A204.1 (cell line): Measurements from ENCODE around the gene PRKCA.
"Not testable (repeated sequence)": the region's sequence is repeated elsewhere in the genome, so short reads cannot be mapped to it uniquely, and the experiment has no call there.

Source experiments
- FAIRE-seq: peaks from 2 replicates; lab custom pipeline; 2012; peaks lifted over from hg19 to GRCh38; lab: Jason Lieb, UNC

Gene PRKCA

GRCh38 chr17:66579556-66579955 lies 277.1 kb downstream of the PRKCA start:
- FAIRE-seq = no peak

- no peak for FAIRE-seq
These were observed 278.0 kb downstream of the PRKCA start for GRCh38 chr17:66580184-66580955.

GRCh38 chr17:66580956-66581391 lies 278.6 kb downstream of the PRKCA start:
- no peak for FAIRE-seq

DNA sequence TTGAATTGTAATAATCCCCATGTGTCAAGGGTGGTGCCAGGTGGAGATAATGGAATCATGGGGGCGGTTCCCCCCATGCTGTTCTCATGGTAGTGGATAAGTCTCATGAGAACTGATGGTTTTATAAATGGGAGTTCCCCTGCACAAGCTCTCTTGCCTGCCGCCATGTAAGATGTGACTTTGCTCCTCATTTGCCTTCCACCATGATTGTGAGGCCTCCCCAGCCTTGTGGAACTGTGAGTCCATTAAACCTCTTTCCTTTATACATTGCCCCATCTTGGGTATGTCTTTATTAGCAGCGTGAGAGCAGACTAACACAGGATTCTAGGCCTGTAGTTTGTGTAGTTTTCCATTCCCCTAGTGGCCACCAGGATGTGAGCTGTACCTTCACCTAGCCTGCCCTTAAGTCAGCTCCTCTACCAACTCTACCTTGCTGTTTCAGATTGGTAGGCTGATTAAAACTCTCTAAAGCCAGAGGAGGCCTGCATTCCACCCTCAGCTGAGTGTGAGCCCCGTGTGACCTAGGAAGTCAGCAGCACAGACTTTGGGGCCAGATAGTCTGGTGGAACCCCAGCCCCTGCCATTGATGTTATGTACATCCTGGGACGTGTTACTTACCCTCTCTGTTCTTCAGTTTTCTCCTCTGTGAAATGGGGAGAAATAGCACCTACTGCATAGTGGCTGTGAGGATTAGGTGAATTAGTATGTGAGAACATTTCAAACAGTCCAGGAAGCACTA lies 280.1 kb downstream of the PRKCA start:
- no peak for FAIRE-seq

GRCh38 chr17:66583112-66583748 lies 280.8 kb downstream of the PRKCA start:
- FAIRE-seq = no peak

DNA sequence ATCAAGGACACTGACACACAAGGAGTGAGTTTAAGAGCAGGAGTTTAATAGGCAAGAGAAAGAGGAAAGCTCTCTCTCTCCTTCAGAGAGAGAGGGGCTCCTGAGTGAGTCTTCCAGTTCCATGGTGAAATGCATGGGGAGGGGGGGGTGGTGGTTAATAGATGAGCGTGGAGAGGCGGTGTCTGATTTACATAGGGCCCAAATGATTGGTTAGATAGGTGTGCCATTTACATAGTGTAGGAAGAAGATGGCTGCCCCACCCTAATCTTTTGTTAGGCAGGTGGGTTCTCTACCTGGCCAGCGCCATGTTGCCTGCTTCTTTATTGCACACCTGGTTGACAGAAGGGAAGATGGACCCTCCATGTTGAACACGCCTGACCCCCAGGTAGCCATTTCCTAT lies 282.5 kb downstream of the PRKCA start:
- FAIRE-seq = no peak

DNA sequence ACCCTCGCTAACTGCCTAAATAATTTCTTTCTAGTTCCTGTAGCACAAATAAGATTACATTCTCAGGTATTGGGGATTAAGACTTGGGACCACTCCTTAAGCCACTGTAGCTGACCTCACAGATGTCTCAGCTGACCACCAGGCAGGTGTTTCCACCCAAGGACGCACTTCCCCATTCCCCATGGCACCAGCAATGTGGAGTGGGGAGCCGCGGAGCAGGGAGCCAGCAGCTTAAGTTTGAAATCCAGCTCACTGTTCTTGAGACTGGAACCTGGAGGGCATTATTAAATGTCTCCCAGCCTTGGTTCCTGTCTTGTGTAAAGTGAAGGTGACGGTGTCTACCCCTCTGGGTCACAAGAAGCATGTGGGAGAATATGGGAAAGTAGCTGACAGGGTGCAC lies 283.1 kb downstream of the PRKCA start:
- FAIRE-seq = no peak

GRCh38 chr17:66589892-66590291 lies 287.5 kb downstream of the PRKCA start:
- no peak for FAIRE-seq

DNA sequence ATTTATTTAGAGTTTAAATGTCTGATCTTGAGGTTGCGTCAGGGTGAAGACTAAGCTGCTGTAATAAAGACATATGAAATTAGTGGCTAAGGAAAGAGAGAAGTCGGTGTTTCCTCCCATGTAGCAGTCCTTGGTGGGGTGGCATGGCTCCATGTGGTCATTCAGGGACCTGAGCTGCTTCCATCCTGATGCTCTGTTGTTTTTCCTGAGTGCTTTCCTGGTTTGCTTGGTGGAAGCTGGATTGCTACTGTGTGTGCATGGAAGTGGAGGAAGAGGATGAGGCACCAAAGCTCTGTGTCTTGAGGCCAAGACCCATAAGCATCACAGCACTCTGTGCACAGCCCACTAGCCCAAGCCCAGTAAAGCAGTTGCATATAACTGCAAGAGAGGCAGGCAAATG lies 290.7 kb downstream of the PRKCA start:
- FAIRE-seq = no peak

DNA sequence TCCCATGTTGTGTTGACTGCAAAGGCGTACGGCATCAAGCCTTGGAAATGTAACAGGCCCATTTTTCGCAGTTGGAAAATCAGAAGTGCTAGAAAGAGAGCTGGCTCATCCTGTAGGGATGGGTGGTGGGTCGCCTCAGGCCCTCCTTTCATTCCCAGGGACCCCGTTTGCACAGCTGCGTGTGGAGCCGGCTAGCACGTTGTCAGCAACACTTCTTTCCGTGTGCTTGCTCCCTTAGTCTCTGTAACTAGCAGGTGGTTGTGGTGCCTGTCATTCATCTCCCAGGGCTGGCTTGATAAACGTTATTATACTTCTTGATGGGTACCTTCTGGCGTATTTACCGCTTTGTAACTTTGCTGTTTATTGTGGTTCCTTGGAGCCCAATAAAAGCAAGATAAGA lies 293.5 kb downstream of the PRKCA start:
- FAIRE-seq = no peak

DNA sequence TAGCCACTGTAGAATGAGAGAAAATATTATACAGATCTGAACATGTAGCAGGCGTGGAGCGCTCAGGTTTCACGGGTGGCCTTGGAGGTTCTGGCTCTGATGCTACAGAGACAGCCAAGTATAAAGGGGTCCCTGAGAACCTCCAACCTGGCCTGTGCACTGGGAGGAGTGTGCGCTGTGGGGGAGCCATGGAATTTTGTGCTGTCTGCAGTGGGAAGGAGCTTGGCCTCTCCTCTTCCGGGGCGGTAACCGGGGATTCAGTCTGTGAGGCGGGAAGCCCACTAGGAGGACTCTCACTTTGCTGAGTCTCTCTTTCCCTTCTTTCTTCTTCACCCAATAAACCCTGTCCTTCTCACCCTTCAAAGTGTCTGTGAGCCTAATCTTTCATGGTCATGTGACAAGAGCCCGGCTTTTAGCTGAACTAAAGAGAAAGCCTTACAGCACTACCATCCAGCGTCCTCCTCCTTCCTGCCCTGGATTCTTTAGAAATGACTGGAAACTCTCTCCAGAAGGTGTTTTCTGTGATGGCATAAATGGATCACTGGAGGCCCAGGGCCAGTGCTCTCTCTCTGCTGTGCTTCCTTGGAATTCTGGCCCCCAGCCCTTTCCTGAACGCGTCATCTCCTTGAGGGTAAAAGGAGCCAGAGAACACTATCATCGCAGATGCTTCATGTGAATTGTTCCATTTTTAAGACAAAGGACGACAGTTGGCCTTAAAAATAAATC lies 300.4 kb downstream of the PRKCA start:
- no peak for FAIRE-seq

DNA sequence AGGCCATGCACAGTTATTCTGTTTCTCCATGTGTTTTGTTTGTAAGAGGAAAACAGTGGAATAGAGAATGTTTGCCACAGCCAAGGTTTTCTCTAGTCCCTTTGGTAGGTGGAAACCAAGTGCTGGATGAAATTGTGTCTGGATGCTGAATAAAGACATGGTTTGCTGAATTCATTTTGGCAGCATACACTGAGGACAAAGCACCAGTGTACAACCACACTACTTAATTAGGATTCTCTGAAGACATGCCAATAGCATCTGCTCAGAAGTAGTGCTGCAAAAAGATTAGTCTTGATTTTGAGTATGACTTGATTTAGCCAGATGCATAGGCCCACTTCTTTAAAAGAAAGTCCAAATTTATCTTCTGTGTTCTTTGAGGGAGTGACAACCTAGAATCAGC lies 302.0 kb downstream of the PRKCA start:
- no peak for FAIRE-seq

- no peak for FAIRE-seq
These were observed 303.1 kb downstream of the PRKCA start for GRCh38 chr17:66605541-66605940.

DNA sequence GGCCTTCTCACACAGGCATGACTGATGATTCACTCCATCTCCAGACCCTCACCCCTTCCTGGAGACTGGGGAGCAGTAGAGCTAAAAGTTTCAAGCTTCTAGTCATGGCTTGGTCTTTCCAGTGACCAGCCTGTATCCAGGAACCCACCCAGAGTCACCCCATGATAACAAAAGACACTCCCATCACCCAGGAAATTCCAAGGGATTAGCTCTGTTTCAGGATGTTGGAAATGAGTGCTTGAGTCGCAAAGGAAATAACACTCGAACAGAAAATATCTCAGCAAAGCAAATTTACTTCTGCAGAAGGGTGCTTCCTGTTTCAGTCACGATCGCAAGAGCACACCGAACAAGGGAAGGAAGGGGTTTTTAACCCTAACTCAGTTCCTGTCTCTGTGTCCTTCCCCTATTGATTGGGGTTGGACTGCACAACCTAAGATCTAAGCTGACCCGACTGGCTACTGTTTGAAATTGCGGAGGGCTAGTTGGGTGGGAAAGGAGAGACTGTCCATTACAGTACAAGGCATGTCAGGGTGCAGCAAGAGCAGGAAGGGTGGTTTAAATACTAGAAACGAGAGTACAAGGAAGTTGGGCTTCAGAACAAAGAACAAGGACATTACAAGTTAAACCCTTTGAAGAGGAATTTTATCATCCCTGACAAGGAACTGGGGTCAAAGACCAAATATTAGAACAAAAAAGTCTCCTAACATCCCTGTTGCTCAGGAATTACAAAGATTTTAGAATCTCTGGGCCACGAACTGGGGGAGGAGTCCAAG lies 308.1 kb downstream of the PRKCA start:
- no peak for FAIRE-seq

GRCh38 chr17:66611397-66611796 lies 309.0 kb downstream of the PRKCA start:
- FAIRE-seq = no peak

GRCh38 chr17:66612993-66613392 lies 310.6 kb downstream of the PRKCA start:
- no peak for FAIRE-seq

- FAIRE-seq = no peak
These were observed 312.1 kb downstream of the PRKCA start for GRCh38 chr17:66614469-66614868.

- no peak for FAIRE-seq
These were observed 316.8 kb downstream of the PRKCA start for GRCh38 chr17:66619206-66619605.

- FAIRE-seq = no peak
These were observed 318.1 kb downstream of the PRKCA start for GRCh38 chr17:66620528-66620927.

- not testable (repeated sequence) for FAIRE-seq
These were observed 322.2 kb downstream of the PRKCA start for GRCh38 chr17:66624630-66625029.

DNA sequence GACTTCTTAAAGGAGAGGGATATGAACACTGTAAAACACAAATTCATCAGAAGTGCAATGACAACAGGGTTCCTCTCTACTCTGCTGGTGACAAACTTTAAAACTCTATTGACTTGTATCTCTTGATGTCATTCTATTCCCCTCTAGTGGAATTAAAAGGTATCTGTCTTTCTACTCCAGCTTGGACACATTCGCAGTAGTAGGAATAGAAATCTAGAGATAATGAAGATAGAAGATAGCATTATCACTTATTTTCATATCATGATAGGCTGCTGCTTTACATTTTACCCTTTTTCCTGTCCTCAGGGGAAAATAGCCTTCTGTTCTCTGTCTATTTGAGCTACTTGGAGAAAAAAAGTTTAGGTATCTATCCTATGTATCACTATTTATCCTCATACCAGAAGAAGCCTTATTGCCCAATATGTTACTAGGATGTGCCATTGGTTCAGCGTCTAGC lies 322.9 kb downstream of the PRKCA start:
- peak; percentile 88 for FAIRE-seq

DNA sequence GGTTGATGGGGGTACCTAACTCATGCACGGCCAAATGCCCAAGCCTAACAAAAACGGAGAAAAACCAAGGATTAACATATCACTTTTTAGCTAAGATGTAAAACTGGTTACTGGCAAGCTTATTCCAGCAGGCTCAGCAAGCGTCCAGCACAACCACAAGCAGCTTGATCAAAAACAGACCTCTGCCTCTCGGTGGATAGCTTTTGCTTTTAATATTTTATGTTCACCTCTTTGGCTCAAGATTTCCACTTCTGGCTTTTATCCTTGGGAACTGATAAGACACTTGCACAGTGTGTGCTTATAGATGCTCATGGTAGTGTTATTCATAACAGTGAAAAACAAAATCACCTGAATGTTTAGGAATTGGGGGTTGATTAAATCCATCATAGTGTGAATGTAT lies 325.6 kb downstream of the PRKCA start:
- FAIRE-seq = no peak
